RWPE2 (cell line): ENCODE measurements around the gene PRKCE.
"Not testable (repeated sequence)": the region's sequence is repeated elsewhere in the genome, so short reads cannot be mapped to it uniquely, and the experiment has no call there.

ENCODE experiments used
- ATAC-seq: fragments of 200-7000 bp; cut with Tn5 transposase; 3 replicates; pipeline ENCODE4 v1.9.1; 2021; ENCODE audit warnings: low read depth
- DNase-seq: peaks from one replicate; pipeline ENCODE4 v3.0.0-alpha.2; 2020; ENCODE audit warnings: low spot score
- H3K27ac ChIP-seq: fragments of 450-650 bp; 2 replicates; pipeline ENCODE4 v1.5.1; 2017; ENCODE audit warnings: mild to moderate bottlenecking; ENCODE audit not compliant: poor library complexity, severe bottlenecking
- H3K27me3 ChIP-seq: fragments of 250-450 bp; sonication (Bioruptor Pico); 2 replicates; pipeline ENCODE4 v1.5.1; 2021; ENCODE audit warnings: mild to moderate bottlenecking, moderate library complexity; ENCODE audit not compliant: insufficient read depth, poor library complexity, severe bottlenecking
- H3K36me3 ChIP-seq: fragments of 250-450 bp; sonication (Bioruptor Pico); 2 replicates; pipeline ENCODE4 v1.5.1; 2020; ENCODE audit warnings: low read depth, mild to moderate bottlenecking, moderate library complexity
- H3K4me1 ChIP-seq: fragments of 250-450 bp; sonication (Bioruptor Pico); 2 replicates; pipeline ENCODE4 v1.5.1; 2021; ENCODE audit warnings: mild to moderate bottlenecking, moderate library complexity; ENCODE audit not compliant: insufficient read depth, poor library complexity, severe bottlenecking
- H3K4me3 ChIP-seq: fragments of 250-450 bp; sonication (Bioruptor Pico); 2 replicates; pipeline ENCODE4 v1.5.1; 2021; ENCODE audit warnings: mild to moderate bottlenecking, moderate library complexity; ENCODE audit not compliant: severe bottlenecking
- H3K9me3 ChIP-seq: fragments of 250-450 bp; sonication (Bioruptor Pico); 2 replicates; pipeline ENCODE4 v1.5.1; 2021; ENCODE audit warnings: mild to moderate bottlenecking, moderate library complexity; ENCODE audit not compliant: severe bottlenecking
- CTCF ChIP-seq: fragments of 450-650 bp; IDR thresholded peaks from one replicate; pipeline ENCODE4 v1.5.1; 2017; ENCODE audit warnings: mild to moderate bottlenecking, moderate library complexity; ENCODE audit not compliant: poor library complexity, severe bottlenecking

The PRKCE gene

GRCh38 chr2:45691171-45691999 is 39.9 kb downstream of the PRKCE start:
- Histone ChIP-seq H3K27ac (no peak overlapping the region), H3K4me1 (no peaks in the 10 kb centered on the region), H3K4me3 (no peak overlapping the region), H3K36me3 (no peaks in the 10 kb centered on the region), H3K9me3 (no peaks in the 10 kb centered on the region), H3K27me3 (no peaks in the 10 kb centered on the region)
- TF ChIP-seq CTCF: no peak
- no peak for ATAC-seq
- no peak for DNase-seq

GRCh38 chr2:45692566-45692965 is 41.1 kb downstream of the PRKCE start:
- no peak for TF ChIP-seq CTCF
- DNase-seq (no peak), ATAC-seq (no peak)
- H3K36me3 ChIP-seq: no peaks in the 10 kb centered on the region
- H3K27me3 ChIP-seq: no peaks in the 10 kb centered on the region
- H3K4me1 ChIP-seq: no peaks in the 10 kb centered on the region
- H3K27ac ChIP-seq: no peak overlapping the region
- no peak overlapping the region for H3K4me3 ChIP-seq
- no peaks in the 10 kb centered on the region for H3K9me3 ChIP-seq

GRCh38 chr2:45695480-45696007 is 44.1 kb downstream of the PRKCE start:
- H3K27me3 ChIP-seq, H3K4me3 ChIP-seq, H3K27ac ChIP-seq, H3K36me3 ChIP-seq, H3K9me3 ChIP-seq, ATAC-seq, DNase-seq: not testable (repeated sequence)
- peaks cover 10% of the 10 kb centered on the region for H3K4me1 ChIP-seq

- TF ChIP-seq CTCF: no peak
- Histone ChIP-seq H3K27ac (no peak overlapping the region), H3K27me3 (no peaks in the 10 kb centered on the region), H3K9me3 (no peaks in the 10 kb centered on the region), H3K36me3 (no peaks in the 10 kb centered on the region), H3K4me1 (peaks cover 10% of the 10 kb centered on the region), H3K4me3 (no peak overlapping the region)
- ATAC-seq (no peak), DNase-seq (no peak)
These were observed 45.2 kb downstream of the PRKCE start for GRCh38 chr2:45696708-45697107.

GRCh38 chr2:45697190-45697589 is 45.7 kb downstream of the PRKCE start:
- ATAC-seq: no peak
- H3K9me3 ChIP-seq: no peaks in the 10 kb centered on the region
- no peak overlapping the region for H3K27ac ChIP-seq

More at GRCh38 chr2:45697190-45697589, 45.7 kb downstream of the PRKCE start:
- Histone ChIP-seq H3K36me3 (no peaks in the 10 kb centered on the region), H3K27me3 (no peaks in the 10 kb centered on the region), H3K4me3 (no peak overlapping the region), H3K4me1 (peaks cover 10% of the 10 kb centered on the region)
- no peak for DNase-seq
- TF ChIP-seq CTCF: no peak
